Thoracic aorta (tissue), 2 donors: ENCODE results near the gene HEG1. TPM values are rescaled to one million over a fixed set of nuclear protein-coding genes. Genes with fewer than 3 reads are reported as not detected.

Source experiments
- ATAC-seq: fragments of 150-250 bp; one replicate; pipeline ENCODE4 v1.8.0; 2017; ENCODE audit warnings: low read depth; ENCODE audit not compliant: insufficient number of reproducible peaks, low FRiP score
- DNase-seq: peaks from one replicate; pipeline ENCODE4 v3.0.0-alpha.2; 2020; ENCODE audit warnings: low spot score
- H3K27ac ChIP-seq, 2 donors: fragments of 200-600 bp; sonication (generic); 1 replicate in 1 of 2; 2 replicates in 1 of 2; pipeline ENCODE4 v1.5.1; 2016; ENCODE audit warnings: mild to moderate bottlenecking in 2 of 2, moderate library complexity in 2 of 2
- H3K27me3 ChIP-seq: fragments of 200-600 bp; sonication (generic); replicated peaks from 2 replicates; pipeline ENCODE4 v1.6.0; 2016; ENCODE audit warnings: mild to moderate bottlenecking; ENCODE audit not compliant: insufficient read depth
- H3K36me3 ChIP-seq: fragments of 200-600 bp; sonication (generic); one replicate; pipeline ENCODE4 v1.5.1; 2016
- H3K4me1 ChIP-seq, 2 donors: fragments of 200-600 bp; sonication (generic); 1 replicate in 1 of 2; 2 replicates in 1 of 2; pipeline versions ENCODE4 v1.5.1 to v1.6.0; 2016; ENCODE audit warnings: low read depth in 2 of 2, mild to moderate bottlenecking in 1 of 2; ENCODE audit not compliant: control insufficient read depth in 1 of 2
- H3K4me3 ChIP-seq: fragments of 200-600 bp; sonication (generic); 2 replicates; pipeline ENCODE4 v1.5.1; 2016; ENCODE audit warnings: mild to moderate bottlenecking
- H3K9me3 ChIP-seq: fragments of 200-600 bp; sonication (generic); 2 replicates; pipeline ENCODE4 v1.5.1; 2016
- total RNA-seq, 2 donors: library from RNA; depleted of rRNA; stranded (reverse); fragments of >200 nt; gene quantifications; one replicate each; pipeline versions ENCODE4 v1.1.0 to v1.2.3, GENCODE V29; 2016
- TF ChIP-seq, protein P1 (sequence below): fragments of 200-600 bp; sonication (generic); IDR thresholded peaks from one replicate; pipeline ENCODE4 v1.5.1; 2019; ENCODE audit warnings: antibody characterized with exemption

The HEG1 gene
- total RNA-seq: 100 to 1,000 TPM; 114 to 168 TPM

GRCh38 chr3:125055913-125056745, at the start of gene HEG1:
TSS of gene HEG1 (minus strand) at chr3:125055997. CDS start at chr3:125055890, 107 bp downstream.
- H3K9me3 ChIP-seq: no peaks in the 10 kb centered on the region
- no peaks in the 10 kb centered on the region for H3K27me3 ChIP-seq
- ATAC-seq (peak; percentile 47), DNase-seq (peak; percentile 64)
- H3K27ac ChIP-seq: peak within 1 kb of the TSS; percentile 87 to 93
- peak within 1 kb of the TSS; percentile 73 for H3K4me3 ChIP-seq
- TF ChIP-seq, protein P1, sequence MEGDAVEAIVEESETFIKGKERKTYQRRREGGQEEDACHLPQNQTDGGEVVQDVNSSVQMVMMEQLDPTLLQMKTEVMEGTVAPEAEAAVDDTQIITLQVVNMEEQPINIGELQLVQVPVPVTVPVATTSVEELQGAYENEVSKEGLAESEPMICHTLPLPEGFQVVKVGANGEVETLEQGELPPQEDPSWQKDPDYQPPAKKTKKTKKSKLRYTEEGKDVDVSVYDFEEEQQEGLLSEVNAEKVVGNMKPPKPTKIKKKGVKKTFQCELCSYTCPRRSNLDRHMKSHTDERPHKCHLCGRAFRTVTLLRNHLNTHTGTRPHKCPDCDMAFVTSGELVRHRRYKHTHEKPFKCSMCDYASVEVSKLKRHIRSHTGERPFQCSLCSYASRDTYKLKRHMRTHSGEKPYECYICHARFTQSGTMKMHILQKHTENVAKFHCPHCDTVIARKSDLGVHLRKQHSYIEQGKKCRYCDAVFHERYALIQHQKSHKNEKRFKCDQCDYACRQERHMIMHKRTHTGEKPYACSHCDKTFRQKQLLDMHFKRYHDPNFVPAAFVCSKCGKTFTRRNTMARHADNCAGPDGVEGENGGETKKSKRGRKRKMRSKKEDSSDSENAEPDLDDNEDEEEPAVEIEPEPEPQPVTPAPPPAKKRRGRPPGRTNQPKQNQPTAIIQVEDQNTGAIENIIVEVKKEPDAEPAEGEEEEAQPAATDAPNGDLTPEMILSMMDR: no peak
- H3K36me3 ChIP-seq: no peaks in the 10 kb centered on the region
- H3K4me1 ChIP-seq: peaks cover 37 to 60% of the 10 kb centered on the region in 2 donors

DNA sequence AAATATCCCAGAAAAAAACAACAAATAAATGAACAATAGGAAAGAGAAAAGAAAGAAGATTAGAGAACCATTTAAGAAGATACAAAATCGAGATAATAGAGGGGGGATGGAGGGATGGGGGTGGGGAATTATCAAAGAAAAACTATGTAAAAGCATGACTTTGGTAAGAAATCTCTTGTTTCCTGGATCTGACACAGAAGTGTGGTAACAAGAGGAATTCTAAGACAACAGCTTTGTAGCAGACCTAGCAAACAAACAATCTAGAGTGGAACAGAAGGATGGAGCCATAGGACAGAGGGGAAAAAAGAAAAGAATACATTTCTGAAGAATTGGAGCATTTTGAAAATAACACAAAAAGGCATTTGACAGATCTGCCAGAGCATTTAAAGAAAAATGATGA, 49.3 kb upstream of the HEG1 start:
- Histone ChIP-seq H3K36me3 (no peaks in the 10 kb centered on the region), H3K27ac (no peak overlapping the region), H3K4me3 (no peak overlapping the region), H3K27me3 (no peaks in the 10 kb centered on the region), H3K4me1 (peaks cover 13 to 19% of the 10 kb centered on the region in 2 donors), H3K9me3 (peaks cover 3% of the 10 kb centered on the region)
- DNase-seq: no peak
- TF ChIP-seq, protein P1: no peak
- no peak for ATAC-seq

GRCh38 chr3:125104639-125105038, 48.8 kb upstream of the HEG1 start:
- H3K27me3 ChIP-seq: no peaks in the 10 kb centered on the region
- peaks cover 13 to 19% of the 10 kb centered on the region in 2 donors for H3K4me1 ChIP-seq
- no peak for ATAC-seq
- no peak overlapping the region for H3K27ac ChIP-seq
- H3K4me3 ChIP-seq: no peak overlapping the region
- TF ChIP-seq, protein P1: no peak
- peaks cover 6% of the 10 kb centered on the region for H3K9me3 ChIP-seq
- DNase-seq: no peak
- no peaks in the 10 kb centered on the region for H3K36me3 ChIP-seq

DNA sequence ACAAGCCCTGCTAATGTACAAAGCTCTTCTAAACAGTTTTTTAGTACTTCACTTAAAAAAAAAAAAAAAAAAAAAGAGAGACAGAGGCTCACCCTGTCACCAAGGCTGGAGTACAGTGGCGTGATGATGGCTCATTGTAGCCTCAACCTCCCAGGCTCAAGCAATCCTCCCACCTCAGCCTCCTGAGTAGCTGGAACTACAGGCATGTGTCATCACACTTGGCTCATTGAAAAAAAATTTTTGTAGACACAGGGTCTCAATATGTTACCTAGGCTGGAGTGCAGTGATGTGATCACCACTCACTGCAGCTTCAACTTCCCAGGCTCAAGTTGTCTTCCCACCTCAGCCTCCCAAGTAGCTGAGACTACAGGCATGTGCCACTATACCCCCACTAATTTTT, 47.6 kb upstream of the HEG1 start:
- H3K9me3 ChIP-seq: peaks cover 8% of the 10 kb centered on the region
- TF ChIP-seq, protein P1: no peak
- H3K36me3 ChIP-seq: no peaks in the 10 kb centered on the region
- H3K4me1 ChIP-seq: peaks cover 11 to 12% of the 10 kb centered on the region in 2 donors
- no peak for ATAC-seq
- no peaks in the 10 kb centered on the region for H3K27me3 ChIP-seq
- no peak overlapping the region for H3K27ac ChIP-seq
- no peak for DNase-seq
- H3K4me3 ChIP-seq: no peak overlapping the region

DNA sequence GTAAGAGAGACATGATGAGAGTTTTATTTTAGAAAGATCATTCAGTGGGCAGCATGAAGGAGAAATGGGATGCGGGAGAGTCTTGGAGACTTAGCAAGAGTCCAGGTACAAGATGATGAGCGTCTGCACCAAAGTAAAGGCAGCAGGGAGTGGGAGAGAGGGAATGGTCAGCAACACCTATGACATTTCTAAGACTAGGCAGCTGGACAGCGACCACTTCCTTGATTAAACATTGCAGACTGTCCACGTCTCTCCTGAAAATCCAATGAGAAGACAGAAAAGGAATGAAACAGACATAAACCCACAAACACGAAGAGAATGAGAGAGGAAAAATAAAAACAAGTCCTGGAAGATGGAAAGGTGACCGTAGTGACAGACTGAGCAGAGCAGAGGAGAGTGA, 46.7 kb upstream of the HEG1 start:
- H3K4me1 ChIP-seq: peaks cover 2% of the 10 kb centered on the region in 2 donors
- H3K27me3 ChIP-seq: no peaks in the 10 kb centered on the region
- H3K36me3 ChIP-seq: no peaks in the 10 kb centered on the region
- no peak overlapping the region for H3K27ac ChIP-seq
- ATAC-seq: no peak
- TF ChIP-seq, protein P1: no peak
- DNase-seq: no peak
- H3K4me3 ChIP-seq: no peak overlapping the region
- peaks cover 8% of the 10 kb centered on the region for H3K9me3 ChIP-seq
